CD4-positive, alpha-beta T cell treated with Interleukin-21 for 1 hour (primary cell): ENCODE results near the gene RBMS3.
A peak's percentile ranks its signal among the peaks of the same experiment; 100 is the strongest.
"Not testable (repeated sequence)": the region's sequence is repeated elsewhere in the genome, so short reads cannot be mapped to it uniquely, and the experiment has no call there.

Experiments
- DNase-seq: peaks from one replicate; pipeline ENCODE4 v3.0.0-alpha.2; 2020

The RBMS3 gene

DNA sequence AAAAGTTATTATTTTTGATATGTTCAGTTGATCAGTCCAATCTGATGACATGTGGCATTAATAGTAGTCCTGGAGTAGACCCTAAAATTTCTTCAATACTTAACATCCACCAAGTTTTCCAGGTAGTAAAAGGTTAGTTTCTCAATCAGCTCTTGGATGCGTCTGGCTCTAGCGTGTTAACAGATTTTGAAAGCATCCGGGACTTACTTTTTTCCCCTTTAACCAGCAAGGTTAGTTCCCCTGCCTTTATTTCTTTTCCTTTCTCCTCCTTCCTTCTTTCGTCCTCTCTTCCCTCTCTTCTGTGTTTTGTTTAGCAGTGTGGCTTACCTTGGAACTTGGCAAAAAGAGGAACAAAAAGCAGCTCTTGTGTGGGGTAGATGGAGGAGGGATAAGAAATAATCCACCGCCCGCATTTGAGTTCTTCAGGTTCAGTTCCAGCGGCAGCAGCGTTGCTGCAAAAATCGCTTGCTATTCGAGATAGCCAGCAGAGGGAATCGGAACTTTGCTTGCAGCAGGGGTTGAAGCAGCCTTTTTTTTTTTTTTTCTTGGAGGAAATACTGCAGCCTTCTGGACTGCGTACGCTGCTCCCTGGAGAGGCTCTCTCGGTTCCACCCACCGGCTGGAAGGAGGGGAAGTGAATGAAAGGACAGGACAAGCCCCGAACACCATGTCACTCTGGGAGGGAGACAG lies at the start of gene RBMS3:
TSS of gene RBMS3 (plus strand) at position 668 of the 690 bp plus-strand sequence.
- peak; percentile 10 for DNase-seq

GRCh38 chr3:29233126-29233525 lies 47.7 kb upstream of the RBMS3 start:
- DNase-seq, result not testable (repeated sequence)

- no peak for DNase-seq
Observed at GRCh38 chr3:29236146-29236840, 44.6 kb upstream of the RBMS3 start.

DNA sequence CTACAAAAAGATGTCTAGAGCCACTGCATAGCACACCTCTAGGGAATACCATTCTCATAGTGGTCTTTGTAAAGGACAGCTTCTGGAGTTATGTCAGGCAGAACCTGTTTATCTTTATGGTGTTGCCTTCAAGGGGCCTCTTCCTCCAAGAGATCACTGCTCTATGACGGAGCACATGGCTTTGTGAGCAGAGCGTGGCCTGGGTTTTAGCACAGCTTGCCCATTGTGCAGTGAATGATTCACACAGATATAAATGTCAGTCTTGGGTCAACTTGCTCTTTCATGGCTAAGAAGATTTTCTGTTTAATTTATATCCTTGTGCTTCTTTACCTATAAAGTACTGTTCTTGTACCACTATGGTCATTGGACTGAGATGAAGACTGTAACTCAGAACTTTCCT lies 41.5 kb upstream of the RBMS3 start:
- DNase-seq, result no peak

GRCh38 chr3:29240248-29240647 lies 40.6 kb upstream of the RBMS3 start:
- DNase-seq, result no peak

- no peak for DNase-seq
Observed at GRCh38 chr3:29240887-29241286, 40.0 kb upstream of the RBMS3 start.

GRCh38 chr3:29241855-29242254 lies 39.0 kb upstream of the RBMS3 start:
- DNase-seq, result no peak

DNA sequence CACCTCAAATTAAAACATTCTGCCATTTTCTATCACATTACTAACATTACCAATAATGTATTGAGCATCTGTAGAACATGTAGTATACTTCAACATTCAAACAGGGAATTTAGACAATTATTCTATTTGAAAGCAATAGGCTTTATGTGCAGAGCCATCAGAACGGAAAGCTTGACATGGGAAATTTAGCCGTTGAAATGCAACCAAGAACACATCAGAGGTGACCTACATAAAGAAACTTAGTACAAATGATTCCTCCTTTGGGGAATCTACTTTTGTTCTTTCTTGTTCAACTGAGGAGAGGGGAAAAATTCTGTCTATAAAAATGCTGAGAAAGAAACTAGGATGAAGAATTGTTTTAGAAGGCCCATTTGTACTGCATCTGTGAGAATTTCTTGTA lies 38.6 kb upstream of the RBMS3 start:
- DNase-seq, result no peak

DNA sequence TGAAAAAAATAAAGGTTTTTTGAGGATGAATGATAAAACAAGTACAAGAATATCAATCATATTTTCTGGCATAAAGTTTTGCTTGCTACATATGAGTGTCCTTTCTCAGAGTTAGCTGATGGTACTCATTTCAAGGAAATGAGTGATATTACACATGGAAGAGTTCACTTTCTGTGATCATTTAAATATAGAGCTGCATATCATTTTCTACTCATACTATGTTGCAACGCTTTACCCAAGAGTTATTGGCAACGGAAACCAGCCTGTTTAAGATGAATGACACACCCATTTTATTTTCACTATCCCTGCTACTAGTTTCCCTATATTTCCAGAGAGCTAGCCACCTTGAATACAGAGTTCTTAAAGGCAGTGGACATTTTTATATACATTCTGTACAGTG lies 35.4 kb upstream of the RBMS3 start:
- no peak for DNase-seq

- DNase-seq, result no peak
Observed at GRCh38 chr3:29247088-29247745, 33.7 kb upstream of the RBMS3 start.

- DNase-seq, result no peak
Observed at GRCh38 chr3:29249829-29250345, 31.0 kb upstream of the RBMS3 start.

DNA sequence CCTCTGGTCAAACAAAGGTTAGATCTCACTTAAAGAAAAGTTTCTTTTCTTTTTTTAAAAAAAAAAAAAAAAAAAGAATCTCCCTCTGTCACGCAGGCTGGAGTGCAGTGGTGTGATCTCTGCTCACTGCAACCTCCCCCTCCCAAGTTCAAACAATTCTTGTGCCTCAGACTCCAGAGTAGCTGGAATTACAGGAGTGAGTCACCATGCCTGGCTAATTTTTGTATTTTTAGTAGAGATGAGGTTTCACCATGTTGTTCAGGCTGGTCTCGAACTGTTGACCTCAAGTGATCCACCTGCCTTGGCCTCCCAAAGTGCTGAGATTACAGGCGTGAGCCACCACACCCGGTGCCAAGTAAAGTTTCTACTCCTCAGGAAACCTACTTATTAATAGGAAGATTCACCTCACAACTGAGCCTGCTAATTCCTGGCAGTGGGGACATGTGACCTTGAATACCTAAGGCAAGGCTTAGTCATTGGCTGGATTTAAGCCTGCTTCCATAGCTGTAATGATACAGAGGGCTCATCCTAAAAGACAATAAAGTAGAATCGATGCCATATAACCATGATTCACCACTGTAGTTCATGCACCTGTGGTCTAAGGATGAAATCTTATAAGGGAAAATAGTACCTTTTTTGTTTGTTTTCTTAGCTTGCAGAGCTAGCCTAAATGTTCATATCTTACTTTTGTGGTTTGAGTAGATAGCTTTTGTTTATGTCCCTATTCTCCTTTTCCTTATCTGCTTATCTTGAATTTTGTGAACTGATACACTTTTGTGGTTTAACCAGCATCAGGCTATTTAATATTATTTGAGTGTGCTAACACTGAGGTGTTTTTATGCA lies 24.8 kb upstream of the RBMS3 start:
- no peak for DNase-seq

- no peak for DNase-seq
Observed at GRCh38 chr3:29258161-29258560, 22.7 kb upstream of the RBMS3 start.

GRCh38 chr3:29261119-29261518 lies 19.8 kb upstream of the RBMS3 start:
- no peak for DNase-seq

DNA sequence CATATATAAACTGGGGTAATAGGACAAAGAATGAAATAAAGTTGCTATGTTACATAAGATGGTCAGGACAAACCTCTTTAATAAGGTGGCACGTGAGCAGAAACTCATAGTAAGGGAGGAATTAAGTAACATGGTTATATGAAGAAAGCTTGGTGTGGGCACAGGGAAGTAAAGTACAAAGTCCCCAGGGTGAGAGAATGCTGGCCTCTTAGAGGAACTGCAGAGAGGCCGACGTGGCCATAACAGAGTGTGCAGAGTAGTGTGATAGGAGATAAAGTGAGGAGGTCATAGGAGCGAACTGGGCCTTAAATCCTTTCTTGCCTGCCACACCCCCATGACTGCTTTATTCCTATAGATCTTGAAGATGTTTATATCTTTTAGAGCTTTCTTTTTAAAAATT lies 17.4 kb upstream of the RBMS3 start:
- DNase-seq, result no peak

DNA sequence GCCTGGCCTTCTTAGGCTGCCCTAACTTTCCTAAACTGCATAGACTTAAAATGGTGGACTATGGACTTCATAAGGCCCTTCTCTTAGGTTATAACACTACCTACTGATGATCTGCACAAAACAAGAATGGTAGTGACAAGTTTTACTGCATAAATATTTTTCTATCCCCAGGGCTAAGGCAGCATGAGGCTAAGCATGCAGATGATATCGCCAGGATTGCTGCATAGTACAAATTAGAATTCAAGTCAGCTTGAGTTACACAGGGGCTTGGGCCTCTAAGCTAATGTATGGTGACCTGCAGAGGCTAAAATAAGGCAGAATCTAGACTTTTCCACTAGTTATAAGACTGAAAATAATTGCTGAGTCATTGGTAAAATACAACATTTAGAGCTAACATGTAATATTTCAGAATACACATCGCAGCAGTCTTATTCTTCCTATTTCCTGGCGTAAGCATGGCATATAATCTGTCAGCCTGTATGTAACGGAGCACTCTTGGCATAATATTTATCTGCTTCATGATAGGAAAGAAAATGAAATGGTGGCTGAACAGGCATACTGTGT lies 15.3 kb upstream of the RBMS3 start:
- DNase-seq, result no peak

DNA sequence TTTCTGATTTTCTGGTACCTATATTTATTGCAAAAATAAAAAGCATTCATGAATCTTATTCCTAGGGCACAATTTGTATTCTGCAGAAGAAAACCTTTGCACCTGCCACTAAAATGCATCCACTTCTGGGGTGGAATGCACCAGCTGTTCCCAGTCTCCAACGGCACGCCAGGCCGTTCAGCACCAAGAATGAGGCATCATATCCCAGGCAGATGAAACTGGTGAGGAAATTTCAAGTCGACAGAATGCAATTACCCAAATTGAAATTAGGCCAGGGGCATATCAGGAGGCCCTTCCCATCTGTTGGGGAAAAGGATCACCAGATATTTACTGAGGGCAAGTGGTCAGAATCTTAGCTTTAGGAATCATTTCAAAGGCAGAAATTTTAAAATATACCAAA lies 13.6 kb upstream of the RBMS3 start:
- no peak for DNase-seq

GRCh38 chr3:29268651-29269050 lies 12.2 kb upstream of the RBMS3 start:
- DNase-seq, result no peak

DNA sequence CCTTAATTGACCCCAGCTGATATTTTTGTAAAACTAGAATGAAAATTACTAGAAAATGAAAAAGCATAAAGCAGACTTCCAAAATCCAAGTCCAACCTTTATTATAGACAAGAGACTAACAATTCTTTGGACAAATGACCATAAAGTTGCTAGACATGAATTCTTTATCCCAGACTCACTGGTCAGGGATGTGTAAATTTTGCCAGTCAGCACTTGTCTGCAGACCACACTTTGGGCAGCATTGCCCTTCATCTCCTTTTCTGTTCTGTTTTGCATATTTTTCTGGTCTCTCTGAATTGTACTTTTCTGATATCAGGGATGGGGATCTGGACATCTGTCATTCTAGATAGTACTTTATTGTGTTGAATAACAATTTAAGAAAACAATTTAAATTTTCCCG lies 10.1 kb upstream of the RBMS3 start:
- DNase-seq, result no peak

- DNase-seq, result no peak
Observed at GRCh38 chr3:29271475-29271874, 9.4 kb upstream of the RBMS3 start.

DNA sequence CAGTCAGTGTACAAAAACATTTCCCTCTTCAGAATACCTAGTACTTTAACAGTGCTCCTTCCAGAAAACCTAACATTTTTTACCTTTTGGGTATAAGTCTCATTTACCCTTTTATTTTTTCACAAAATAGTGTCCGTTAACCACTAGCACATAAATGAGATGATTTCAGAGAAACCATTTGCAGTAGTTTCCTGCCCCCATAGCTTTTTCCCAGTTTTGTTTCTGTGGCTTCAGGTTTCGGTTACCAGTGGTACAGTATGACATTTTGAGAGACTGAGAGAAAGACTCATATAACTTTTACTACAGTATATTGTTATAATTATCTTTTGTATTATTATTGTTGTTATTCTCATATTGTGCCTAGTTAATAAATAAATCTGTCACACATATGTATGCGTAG lies 6.2 kb upstream of the RBMS3 start:
- DNase-seq, result no peak

- DNase-seq, result no peak
Observed at GRCh38 chr3:29275309-29275708, 5.6 kb upstream of the RBMS3 start.

DNA sequence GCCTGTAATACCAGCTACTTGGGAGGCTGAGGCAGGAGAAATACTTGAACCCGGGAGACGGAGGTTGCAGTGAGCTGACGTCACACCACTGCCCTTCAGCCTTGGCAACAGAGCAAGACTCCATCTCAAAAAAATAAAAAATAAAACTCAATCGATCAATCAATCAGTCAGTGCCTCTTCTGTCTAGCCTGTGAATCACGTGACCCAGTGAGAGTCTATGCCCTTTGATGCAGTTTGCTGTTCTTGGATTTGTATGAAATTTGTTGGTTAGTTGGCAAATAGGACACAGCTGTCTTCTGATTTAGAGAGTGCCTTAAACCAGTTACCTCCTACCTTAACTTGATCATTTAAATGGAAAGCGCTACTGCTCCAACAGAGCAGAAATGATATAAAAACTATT lies 3.6 kb upstream of the RBMS3 start:
- DNase-seq, result no peak
